GM12872 (cell line): ENCODE data around the gene ANKFY1.
A peak's percentile ranks its signal among the peaks of the same experiment; 100 is the strongest.

Experiments used
- CTCF ChIP-seq: IDR thresholded peaks from 3 replicates; pipeline ENCODE4 v1.5.1; 2011; ENCODE audit warnings: low read depth, mild to moderate bottlenecking, low read length, moderate library complexity; ENCODE audit not compliant: insufficient read depth

Gene ANKFY1

GRCh38 chr17:4261452-4261851, 2.3 kb downstream of the ANKFY1 start:
- TF ChIP-seq CTCF, result no peak

GRCh38 chr17:4258867-4259266, 4.9 kb downstream of the ANKFY1 start:
- no peak for TF ChIP-seq CTCF

GRCh38 chr17:4256952-4257351, 6.8 kb downstream of the ANKFY1 start:
- no peak for TF ChIP-seq CTCF

- no peak for TF ChIP-seq CTCF
Observed at GRCh38 chr17:4250887-4251286, 12.9 kb downstream of the ANKFY1 start.

DNA sequence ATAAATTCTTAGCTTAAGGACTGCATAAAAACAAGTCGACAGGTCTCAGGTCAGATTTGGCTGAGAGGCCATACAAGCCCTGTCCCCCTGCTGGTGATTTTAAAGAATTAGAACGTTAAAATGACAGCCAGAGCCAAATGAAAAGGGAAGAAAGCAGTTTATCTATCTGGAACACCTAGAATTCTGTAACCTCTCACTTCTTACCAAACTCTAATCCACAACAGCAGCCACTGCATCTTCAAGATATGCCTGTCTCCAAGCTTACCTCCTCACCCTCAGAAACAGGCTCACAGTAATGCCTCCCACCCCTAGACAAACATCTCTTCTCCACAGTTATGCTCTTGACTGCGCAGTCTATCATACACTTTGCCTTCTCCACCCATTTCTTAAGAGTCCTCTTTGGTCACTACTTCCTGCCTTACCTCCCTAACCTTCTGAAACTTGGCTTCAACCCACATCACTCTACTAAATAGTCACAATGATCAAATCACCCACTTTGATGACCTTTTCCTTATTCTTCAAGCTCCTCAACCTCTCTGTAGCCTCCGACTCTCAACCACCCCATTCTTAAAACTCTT, 14.2 kb downstream of the ANKFY1 start:
- peak; percentile 65 for TF ChIP-seq CTCF

- no peak for TF ChIP-seq CTCF
Observed at GRCh38 chr17:4248504-4249277, 15.1 kb downstream of the ANKFY1 start.

DNA sequence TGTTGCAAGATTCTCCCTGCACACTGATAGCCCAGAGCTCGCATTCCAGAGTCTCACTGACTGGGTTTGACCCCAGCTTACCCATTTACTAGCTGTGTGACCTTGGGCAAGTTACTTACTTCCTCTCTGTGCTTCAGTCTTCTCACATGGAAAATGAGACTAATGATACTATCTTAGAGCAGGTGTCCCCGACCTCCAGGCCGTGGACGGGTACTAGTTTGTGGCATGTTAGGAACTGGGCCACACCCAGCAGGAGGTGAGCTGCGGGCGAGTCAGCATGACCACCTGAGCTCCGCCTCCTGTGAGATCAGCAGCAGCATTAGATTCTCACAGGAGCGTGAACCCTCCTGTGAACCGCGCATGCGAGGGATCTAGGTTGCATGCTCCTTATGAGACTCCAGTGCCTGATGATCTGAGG, 15.8 kb downstream of the ANKFY1 start:
- TF ChIP-seq CTCF, result no peak
